ENCODE results near the gene NOX5. TPM values are rescaled to one million over a fixed set of nuclear protein-coding genes. Genes with fewer than 3 reads are reported as not detected.
A peak's percentile ranks its signal among the peaks of the same experiment; 100 is the strongest.
"Not testable (repeated sequence)": the region's sequence is repeated elsewhere in the genome, so short reads cannot be mapped to it uniquely, and the experiment has no call there.

The NOX5 gene
- total RNA-seq, 1 experiment from 2014 or later = 2.9 TPM

DNA sequence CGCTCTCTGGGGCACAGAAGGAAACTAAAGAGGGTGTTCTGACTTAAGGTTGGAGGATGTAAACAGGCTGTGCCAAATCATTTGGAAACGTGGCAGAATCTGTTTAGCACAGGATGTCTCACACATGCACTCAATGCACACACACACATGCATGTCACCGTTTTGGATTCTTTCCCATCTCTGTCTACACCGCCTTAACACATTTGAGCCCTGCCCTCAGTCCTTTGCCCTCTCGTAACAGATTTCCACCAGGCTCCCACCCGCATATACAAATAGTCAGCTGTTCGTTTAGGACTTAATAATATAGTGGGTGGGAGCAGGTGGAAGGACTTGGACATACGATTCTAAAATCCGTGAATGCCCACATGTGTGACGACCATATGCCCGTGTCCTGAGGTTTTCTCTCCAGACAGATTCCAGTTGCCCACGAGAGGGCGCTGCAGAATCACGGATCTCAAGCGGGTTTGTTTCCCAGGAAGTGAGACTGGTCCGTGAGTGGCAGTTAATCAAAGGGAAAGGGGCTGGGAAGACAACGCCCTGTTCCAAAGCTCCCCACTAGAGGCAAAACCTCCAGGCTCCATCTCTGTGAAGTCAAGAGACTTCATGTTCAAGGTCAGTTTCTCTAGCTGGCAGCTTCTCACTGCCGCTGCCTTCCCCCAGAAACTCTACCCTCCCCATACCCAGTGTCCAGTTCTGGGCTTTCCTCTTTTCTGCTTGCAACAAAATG is 44.5 kb downstream of the NOX5 start:
- DNase-seq (ENCODE audit: low read depth) = peak; percentile 86

DNA sequence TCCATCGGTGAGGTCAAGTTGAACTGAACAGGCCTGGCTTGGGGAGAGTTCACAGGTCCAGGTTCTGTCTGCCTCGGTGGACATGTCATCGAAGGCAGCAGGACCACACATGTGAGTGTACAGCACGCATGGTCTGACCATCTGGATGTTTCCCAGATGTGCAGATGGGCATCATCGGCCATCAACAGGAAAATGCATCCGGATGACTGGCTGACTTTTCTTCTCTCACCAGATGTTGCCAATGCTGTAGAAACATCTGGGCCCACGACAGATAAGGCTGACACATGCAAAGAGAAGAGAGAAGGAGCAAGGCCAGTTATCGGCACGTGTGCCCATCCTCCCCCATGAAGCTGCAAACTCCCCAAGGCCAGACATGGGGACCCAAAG is 45.1 kb downstream of the NOX5 start:
- DNase-seq (ENCODE audit: low read depth) = peak; percentile 33

DNA sequence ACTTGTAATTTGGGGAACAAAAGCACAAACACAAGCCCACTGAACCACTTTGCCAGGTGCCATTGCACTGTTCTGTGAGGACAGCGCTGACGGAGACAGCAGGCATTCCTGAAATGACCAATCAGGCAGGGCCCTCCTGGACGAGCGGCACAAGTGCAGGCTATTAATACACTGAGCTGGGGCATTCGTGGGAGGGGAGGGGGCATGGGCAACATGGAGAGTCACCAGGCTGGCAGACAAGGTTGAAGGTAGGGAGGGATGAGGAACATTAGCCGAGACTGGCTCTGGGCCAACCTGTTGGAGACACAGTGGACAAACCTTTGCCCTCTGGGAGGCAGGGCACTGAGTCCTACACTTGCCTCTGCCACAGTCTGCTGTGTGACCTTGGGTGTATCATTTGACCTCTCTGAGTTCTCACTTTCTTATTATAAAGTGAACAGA is 45.6 kb downstream of the NOX5 start:
- no peak for DNase-seq (ENCODE audit: low read depth)

DNA sequence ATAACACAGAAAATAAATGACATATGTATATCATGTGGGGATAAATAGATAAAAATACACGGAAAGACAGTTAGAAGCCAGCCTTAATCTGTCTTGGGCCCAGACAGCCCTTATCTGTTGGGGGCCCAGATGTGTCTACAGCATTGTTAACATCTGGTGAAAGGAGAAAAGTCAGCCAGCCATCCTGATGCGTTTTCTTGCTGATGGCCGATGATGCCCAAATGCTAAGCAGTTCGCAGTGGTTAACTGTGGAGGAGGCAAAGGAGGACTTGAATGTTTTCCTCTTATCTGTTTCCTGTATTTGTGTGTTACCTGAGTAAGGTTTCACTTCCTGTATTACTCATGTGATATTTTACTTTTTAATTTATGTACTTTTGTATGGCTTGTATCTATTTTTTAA is 46.2 kb downstream of the NOX5 start:
- no peak for DNase-seq (ENCODE audit: low read depth)

DNA sequence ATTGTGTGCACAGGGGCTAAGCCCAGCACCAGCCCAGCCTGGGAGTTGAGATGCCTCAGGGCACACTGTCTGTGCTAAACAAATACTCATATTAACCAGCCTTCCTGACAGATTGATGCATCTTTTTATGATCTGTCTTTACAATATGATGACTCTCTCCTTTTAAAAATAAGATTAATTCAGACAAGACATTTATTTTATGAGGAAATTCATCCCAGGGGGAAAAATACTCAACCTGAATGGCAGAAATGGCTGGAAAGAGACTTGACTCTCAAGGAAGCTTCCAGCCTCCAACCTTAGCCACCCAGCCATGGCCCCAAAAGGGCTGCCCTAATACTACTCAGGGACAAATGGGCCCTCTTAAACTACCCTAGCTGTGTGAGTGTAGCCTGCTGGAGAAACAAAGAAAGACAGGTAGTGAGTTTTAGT is 46.9 kb downstream of the NOX5 start:
- no peak for DNase-seq (ENCODE audit: low read depth)

DNA sequence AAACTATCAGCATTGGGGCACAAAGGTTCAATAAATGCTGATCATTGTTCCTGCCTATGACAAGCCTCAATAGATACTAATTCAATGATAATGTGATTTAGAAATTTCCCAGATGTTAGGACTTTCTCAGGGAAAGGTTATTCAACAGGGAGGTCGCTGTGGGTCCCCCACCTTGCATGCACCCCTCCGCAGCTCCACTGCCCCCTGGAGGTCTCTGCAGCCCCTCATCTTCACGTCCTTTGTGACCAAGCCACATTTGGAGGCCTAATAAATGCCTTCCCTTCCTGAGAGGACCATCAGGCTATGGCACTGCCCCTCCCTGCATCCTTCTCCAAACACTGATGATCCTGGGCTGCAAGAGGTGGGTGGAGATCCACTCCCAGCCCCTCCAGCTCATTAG is 50.2 kb downstream of the NOX5 start:
- DNase-seq (ENCODE audit: low read depth) = no peak

DNA sequence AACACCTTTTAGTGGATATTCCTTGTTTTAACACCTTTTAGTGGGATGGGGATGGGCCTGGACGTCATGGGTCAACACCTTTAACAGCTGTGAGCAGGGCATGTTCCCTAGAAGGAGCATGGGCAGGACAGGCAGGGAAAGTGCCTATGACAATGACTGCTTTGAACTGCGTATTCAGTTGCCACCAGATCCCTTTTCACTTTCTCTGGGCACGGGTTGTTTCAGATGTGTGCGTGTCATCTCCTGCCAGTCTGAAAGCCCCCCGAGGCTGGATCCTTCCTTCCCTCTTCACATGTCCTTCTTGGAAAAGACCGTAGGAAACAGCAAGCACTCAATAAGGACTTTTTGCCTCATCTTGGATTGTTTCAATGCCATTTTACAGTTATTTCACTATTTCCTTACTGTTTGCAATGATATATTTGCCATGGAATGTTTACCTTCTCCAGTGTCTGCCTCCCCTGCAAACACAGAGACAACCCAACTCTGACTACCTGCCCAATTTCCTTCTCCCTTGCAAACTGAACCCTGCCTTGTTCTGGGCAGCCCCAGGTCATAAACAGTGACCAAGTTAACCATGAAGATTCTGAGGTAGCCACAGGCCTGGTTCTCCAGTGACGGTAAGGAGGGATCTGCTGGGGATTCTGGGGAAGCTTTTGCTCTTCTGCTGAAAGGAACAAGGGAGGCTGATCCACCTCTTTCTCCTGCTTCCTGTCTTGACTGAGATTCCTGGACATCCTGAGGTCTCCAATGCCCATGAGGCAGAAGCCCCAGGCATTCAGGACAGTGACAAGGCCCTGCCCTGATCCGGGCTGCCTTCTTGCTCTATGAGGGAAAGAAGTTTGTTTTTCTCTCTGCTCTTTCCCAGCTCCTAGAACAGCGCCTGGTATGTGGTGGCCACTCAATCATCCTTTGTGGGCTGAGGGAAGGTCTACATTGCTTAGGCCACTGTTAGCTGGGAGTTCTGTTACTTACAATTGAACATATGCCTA is 51.8 kb downstream of the NOX5 start:
- DNase-seq (ENCODE audit: low read depth) = no peak

DNA sequence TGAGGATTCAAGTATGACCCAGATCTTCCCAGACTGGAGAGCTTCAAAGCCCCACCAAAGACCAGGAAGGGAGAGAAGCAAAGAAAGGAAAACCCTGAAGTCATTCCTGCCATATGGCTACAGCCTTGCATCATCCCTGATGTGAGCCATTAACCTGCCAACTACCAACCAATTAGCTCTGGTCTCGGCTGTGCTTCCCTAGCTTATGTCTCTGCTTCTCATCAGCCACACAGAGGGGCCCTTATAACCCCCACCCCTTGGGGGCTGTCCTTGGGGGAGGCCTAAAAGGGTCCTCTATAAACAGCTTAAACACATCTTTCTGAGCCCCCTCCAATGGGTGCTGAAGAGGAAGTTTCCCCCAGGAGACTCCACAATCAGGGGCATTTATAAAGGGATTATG is 52.8 kb downstream of the NOX5 start:
- no peak for DNase-seq (ENCODE audit: low read depth)

DNA sequence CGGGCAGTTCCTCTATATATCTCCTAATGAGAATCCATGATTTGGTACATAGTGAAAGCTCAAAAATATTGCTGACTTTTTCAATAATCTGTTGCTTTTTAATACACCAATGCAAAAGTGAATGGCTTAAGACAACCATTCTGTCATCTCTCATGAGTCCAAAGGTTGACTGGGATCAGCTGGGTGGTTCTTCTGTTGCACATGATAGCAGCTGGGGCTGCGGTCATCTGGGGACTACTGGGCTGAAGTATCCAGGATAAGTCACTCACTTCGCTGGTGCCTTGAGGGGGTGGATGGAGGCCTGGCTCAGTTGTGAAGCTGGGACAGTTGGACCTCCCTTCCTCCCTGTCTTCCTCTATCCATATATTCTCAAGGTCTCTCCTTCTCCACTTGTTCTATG is 53.7 kb downstream of the NOX5 start:
- no peak for DNase-seq (ENCODE audit: low read depth)

DNA sequence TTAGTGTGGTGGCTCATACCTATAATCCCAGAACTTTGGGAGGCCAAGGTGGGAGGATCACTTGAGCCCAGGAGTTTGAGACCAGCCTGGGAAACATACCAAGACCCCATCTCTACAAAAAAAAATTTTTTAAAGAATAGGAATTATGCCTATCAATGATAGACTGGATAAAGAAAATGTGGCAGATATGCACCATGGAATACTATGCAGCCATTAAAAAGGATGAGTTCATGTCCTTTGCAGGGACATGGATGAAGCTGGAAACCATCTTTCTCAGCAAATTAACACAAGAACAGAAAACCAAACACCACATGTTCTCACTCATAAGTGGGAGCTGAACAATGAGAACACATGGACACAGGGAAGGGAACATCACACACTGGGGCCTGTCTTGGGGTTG is 54.8 kb downstream of the NOX5 start:
- not testable (repeated sequence) for DNase-seq (ENCODE audit: low read depth)

DNA sequence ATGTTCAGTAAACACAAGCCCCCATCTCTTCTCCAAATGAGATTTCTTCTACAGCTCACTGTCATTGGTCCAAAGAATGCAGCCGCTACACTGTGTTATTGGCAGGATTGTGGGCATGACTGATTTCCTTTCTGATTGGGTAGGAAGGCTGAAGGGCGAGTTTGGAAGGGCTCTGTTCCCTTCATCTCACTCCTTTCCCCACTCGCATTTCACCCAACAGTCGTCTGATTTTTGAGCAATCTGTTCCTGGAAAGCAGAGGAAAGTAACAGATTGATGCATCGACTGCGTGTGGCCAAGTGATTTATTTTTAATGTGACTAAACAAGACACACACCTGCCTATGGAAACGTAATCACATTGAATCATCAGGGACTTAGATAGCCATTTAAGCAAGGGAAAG is 55.5 kb downstream of the NOX5 start:
- DNase-seq (ENCODE audit: low read depth) = no peak

DNA sequence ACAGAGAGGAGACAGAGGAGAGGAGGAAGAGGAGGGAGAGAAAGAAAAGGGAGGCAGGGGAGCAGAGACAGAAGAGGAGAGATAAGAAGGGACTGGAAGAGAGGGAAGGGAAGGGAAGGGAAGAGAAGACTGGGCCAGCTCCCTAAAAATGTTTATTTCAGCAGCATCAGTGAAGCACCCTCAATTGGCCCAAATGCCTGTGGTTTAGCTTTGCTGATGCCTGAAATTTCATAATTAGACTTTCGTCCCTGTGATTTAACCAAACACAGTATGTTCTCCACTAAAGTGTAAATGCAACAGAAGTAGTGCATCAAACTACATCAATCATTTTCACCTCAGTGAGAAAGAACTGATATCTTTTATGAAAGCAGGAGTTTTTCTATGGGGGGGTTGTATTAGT is 55.9 kb downstream of the NOX5 start:
- no peak for DNase-seq (ENCODE audit: low read depth)

DNA sequence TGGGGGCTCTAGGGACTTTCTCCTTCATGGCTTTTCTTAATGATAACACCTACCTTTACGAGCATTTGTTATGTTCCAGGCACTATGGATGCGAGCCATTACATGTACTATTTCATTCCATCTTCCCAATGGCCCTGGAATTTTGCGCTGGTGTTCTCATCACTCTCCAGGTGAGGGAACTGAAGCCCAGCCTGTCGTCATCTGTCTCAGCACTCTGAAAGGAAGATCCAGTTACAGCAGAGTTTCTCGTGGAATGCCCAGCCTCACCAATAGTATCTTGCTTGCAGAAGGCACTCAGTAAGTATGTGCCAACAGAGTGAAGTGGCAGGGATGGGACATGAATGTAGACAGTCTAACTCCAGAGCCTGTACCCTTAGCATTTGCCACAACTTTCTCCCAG is 56.8 kb downstream of the NOX5 start:
- DNase-seq (ENCODE audit: low read depth) = no peak

DNA sequence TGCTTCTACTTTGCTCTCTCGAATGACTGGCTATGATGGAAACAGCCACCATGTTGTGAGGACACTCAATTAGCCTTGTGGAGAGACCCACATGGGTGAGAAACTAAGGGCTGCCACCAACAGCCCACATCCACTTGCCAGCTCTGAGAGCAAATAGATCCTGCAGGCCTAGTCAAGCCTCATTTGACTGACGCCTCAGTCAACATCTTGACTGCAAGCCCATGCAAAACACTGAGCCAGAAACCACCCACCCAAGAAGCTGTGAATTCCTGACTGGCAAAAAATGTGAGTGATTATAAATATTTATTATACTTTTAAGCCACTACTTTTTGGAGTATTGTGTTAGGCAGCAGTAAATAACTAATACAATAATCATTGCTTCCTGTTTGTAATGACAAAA is 58.4 kb downstream of the NOX5 start:
- no peak for DNase-seq (ENCODE audit: low read depth)

DNA sequence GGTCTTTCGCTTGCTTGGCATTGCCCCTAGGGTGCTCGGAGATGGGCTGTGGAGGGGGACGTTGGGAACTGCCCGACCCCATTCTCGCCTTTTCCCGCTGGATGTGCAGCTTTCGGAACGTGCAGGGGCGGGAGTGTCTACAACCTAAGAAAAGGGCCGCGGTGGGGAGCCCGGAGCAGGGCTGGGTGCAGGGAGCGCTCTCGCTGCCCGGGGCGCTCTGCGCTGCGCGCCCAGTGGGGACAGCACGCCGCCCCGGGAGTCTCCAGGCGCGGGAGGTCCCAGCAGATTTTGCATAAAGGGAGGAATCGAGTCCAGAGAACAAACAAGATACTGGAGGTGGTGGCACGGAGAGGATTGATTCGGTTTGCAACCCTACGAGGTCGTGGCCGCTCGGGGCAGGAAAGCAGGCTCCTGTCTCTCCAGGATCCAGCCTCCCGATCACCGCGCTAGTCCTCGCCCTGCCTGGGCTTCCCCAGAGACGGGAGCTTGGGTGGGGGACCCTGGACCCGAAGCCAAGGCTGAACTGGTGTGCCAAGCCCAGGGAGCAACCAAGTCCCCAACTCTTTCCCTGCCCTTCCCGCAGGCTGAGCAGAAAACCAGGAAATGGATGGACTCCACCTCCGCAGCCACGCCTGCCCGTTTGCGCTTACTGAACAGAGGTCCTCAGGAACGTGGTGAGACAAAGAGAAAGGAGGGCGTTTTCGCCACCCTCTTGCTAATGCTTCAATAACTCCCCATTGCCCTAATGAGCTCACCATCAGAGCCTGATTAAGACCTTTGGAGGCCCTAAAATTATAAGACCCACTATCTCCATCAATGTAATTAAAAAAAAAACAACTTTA is 59.7 kb downstream of the NOX5 start:
- peak; percentile 79 for DNase-seq (ENCODE audit: low read depth)

DNA sequence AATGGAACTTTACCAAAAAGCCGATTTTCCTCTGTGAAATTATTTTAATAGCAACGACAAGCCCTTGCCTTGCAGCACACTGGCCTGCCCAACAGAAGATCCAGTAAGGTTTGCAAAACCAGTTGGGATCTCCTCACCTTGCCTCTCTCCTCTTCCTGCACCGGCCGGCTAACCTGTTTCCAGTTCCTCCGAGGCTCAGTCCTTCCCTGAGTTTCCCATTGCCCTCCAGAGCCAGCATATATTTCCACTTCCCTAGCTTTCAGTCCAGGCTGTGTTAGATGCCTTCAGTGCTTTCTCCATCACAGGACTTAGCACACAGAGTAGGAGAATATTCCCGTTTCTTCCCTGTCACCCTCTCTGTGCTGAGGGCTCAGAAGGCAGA is 60.3 kb downstream of the NOX5 start:
- no peak for DNase-seq (ENCODE audit: low read depth)

DNA sequence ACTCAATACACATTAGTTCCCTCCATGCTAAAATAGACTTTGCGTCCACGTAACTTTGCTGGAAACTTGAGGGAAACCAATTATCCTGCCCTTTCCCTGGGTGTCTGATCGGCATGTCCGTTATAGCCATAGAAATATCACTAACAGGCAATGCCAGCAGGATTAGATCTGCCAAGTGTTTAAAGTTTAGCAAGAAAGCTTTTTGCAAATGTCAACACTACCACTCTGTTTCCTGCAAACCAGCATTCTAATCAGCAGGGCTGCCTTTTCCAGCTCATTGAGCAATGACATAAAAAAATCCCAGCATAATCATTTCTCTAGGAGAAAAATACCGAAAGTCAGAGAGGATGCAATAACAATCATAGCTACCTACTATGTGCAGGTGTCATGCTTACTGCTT is 60.9 kb downstream of the NOX5 start:
- DNase-seq (ENCODE audit: low read depth) = no peak

DNA sequence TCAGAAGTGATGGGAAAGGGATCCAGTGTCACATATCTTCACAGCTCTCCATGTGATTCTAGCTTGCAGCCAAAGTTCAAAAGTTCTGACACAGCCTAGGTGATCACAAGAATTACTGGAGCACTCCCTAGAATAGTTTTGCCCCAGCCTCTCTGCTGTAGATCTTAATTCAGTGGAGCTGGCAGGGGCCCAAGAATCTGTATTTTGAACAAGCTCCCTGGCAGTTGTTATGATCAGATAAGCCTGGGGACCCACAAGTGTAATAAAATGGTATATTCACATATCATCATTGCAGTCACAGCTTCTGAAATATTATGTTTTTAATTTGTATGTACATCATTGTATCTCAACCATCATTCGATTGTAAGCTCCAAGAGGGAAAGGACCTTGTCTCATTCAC is 62.3 kb downstream of the NOX5 start:
- no peak for DNase-seq (ENCODE audit: low read depth)

DNA sequence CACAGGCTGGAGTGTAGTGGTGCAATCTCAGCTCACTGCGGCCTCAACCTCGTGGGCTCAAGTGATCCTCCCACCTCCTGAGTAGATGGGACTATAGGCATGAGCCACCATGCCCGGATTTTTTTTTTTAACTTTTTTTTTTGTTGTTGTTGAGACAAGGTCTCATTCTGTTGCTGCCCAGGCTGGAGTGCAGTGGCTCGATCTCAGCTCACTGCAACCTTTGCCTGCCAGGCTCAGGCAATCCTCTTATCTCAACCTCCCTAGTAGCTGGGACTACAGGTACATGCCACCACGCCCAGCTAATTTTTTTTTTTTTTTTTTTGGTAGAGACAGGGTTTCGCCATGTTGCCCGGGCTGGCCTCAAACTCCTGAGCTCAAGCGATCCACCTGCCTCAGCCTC is 64.1 kb downstream of the NOX5 start:
- DNase-seq (ENCODE audit: low read depth) = no peak

DNA sequence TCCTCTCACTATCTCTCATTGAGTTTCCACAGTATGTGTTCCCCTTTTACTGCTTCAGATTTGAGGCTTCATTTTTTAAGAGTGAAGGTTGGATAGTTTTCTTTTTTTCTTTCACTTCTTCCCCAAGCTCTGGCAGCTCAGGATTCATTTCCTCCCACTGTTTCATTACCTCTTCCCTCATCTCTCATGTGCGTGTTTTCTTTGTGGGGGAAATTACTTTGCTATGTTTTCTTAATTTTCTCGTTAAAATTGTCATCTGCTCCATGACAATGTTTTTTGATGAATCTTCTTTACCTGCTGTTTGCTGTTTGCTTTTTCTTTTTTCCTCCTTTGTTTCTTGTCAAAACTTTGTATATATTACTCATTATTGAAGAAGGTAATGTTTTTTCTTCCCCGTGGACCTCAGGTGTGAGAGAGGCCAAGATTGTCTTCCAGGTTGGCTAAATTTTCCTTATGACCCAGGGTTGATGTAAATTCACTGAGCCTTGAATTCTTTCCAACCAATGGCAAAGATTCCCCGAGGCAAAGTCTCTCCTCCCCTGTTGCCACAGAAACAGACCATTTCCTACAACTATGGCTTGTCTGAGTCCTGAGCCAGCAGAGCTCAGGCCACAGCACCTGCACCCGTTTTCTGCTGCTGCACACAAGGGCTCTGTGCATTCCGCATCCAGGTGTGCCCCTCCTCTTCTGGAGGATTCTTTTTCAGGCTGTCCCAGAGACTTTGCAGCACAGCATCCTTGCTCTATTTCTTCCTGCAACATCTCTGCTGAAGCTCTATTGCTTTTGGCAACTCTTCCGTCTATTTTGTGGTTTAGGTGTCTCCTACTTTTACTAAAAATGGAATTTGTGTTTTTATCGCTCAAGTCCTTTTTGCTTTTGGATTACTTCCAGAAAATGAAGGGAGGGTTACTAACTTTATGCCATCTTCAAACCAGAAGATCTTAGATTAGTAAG is 66.1 kb downstream of the NOX5 start:
- peak; percentile 72 for DNase-seq (ENCODE audit: low read depth)
